Measurements from ENCODE around the gene NACC2. TPM values are rescaled to one million over a fixed set of nuclear protein-coding genes. Genes with fewer than 3 reads are reported as not detected.

Gene NACC2
- total and polyA plus RNA-seq, 4 donors: 22.9 to 53.4 (median 32.1) TPM

- Histone ChIP-seq H3K27me3 (ENCODE audit: control insufficient read depth, insufficient read depth, low read length) (no peaks in the 10 kb centered on the region), H3K4me3 (ENCODE audit: low read depth, low read length) (no peak overlapping the region), H3K27ac (ENCODE audit: low read depth, low read length) (no peak overlapping the region), H3K9me3 (ENCODE audit: control insufficient read depth, insufficient read depth, low read length) (no peaks in the 10 kb centered on the region), H3K36me3 (ENCODE audit: control insufficient read depth, insufficient read depth, low read length) (peaks cover 77% of the 10 kb centered on the region), H3K4me1 (ENCODE audit: control insufficient read depth, insufficient read depth, low read length) (peaks cover 22% of the 10 kb centered on the region)
- no peak for DNase-seq (ENCODE audit: low read depth in 4 of 6, low spot score in 6 of 6)
- 53% methylated on average over 18 of the region's 23 CpGs for WGBS (ENCODE audit: insufficient coverage)
These were observed 76.6 kb downstream of the NACC2 start for GRCh38 chr9:136018257-136019031.

DNA sequence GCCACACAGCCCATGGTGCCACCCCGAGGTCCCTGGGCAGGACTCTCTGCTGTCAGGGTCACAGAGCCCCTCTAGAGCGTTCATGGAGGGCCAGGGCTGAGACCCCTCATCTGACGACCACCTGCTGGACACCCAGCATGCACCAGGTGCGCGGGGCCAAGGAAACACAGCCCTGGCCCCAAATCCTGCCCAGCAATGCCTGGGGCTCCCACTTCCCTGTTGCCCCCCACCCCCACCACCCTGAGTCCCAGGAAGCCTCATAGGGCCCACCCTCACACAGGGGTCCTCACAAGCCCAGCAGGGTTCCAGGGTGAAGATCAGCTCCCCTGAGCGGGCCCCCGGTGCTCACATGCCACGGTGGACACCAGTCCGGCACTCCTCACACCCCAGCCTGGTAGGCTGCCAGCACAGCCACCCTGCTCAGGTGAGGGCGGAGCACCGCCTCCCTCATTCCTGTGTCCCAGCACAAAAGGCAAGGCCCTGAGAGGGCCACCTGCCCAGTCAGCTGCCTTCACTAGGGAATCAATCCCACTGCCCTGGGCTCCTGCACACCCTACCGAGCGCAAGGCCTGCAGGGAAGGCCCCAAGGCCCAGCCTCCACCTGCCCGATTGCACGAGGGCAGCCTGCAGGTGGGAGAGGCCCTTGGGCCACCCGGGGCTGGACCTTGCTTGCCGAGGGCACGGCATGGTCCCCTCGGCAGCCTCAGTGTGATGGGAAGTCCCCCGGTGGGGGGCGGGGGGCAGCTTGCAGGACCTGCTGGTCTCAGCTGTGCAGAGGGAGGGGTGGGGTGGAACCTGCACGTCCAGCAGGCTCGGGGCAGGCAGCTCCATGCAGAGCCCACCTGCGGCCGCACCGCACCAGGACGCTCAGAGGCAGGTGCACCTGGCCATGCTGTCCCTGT, 77.5 kb downstream of the NACC2 start:
- Histone ChIP-seq H3K27ac (ENCODE audit: low read depth, low read length) (no peak overlapping the region), H3K9me3 (ENCODE audit: control insufficient read depth, insufficient read depth, low read length) (no peaks in the 10 kb centered on the region), H3K4me1 (ENCODE audit: control insufficient read depth, insufficient read depth, low read length) (peaks cover 30% of the 10 kb centered on the region), H3K4me3 (ENCODE audit: low read depth, low read length) (no peak overlapping the region), H3K27me3 (ENCODE audit: control insufficient read depth, insufficient read depth, low read length) (no peaks in the 10 kb centered on the region), H3K36me3 (ENCODE audit: control insufficient read depth, insufficient read depth, low read length) (peaks cover 81% of the 10 kb centered on the region)
- whole genome bisulfite sequencing (ENCODE audit: insufficient coverage): 83% methylated on average over 21 of the region's 27 CpGs
- DNase-seq (ENCODE audit: low read depth in 4 of 6, low spot score in 6 of 6): no peak

DNA sequence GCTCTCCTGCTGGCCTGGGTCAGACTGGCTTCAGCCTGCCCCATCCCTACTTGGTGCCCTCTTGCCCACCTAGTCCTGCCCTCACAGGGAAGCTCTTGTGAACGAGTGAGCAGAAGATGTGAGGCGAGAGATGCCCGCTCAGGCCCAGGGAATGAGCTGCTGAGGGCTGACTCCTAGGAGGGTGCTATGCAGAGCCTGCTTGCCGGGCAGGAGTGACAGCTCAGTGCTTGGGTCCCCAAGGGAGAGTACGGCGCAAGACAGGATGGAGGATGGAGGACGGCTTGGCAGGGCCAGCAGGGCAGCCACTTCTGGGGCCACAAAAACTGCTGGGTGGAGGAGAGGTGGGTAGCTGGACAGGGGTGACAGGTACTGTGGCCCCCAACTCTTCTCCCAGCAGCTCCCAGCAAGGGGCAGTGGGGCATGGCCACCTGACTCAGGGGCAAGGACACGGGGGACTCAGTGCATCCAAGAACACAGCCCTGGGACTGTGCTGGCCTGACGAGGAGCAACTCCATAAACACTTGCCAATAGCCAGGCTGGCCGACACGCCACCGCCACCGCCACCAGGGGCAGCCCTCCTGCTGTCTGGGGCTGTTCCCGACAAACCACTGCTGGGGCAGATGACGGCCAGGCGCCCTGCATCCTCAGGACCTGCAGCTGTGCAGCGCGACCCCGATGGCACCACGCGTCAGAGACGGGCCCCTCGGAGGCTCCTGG, 78.4 kb downstream of the NACC2 start:
- Histone ChIP-seq H3K4me1 (ENCODE audit: control insufficient read depth, insufficient read depth, low read length) (peaks cover 38% of the 10 kb centered on the region), H3K27ac (ENCODE audit: low read depth, low read length) (no peak overlapping the region), H3K27me3 (ENCODE audit: control insufficient read depth, insufficient read depth, low read length) (no peaks in the 10 kb centered on the region), H3K9me3 (ENCODE audit: control insufficient read depth, insufficient read depth, low read length) (no peaks in the 10 kb centered on the region), H3K36me3 (ENCODE audit: control insufficient read depth, insufficient read depth, low read length) (peaks cover 81% of the 10 kb centered on the region), H3K4me3 (ENCODE audit: low read depth, low read length) (no peak overlapping the region)
- no peak for DNase-seq (ENCODE audit: low read depth in 4 of 6, low spot score in 6 of 6)
- WGBS (ENCODE audit: insufficient coverage): 89% methylated on average over 22 of the region's 23 CpGs

GRCh38 chr9:136015656-136016571, 79.2 kb downstream of the NACC2 start:
- WGBS (ENCODE audit: insufficient coverage): 78% methylated on average over 23 of the region's 28 CpGs
- no peak overlapping the region for H3K27ac ChIP-seq (ENCODE audit: low read depth, low read length)
- no peaks in the 10 kb centered on the region for H3K27me3 ChIP-seq (ENCODE audit: control insufficient read depth, insufficient read depth, low read length)
- H3K9me3 ChIP-seq (ENCODE audit: control insufficient read depth, insufficient read depth, low read length): no peaks in the 10 kb centered on the region
- H3K4me1 ChIP-seq (ENCODE audit: control insufficient read depth, insufficient read depth, low read length): peaks cover 45% of the 10 kb centered on the region
- no peak overlapping the region for H3K4me3 ChIP-seq (ENCODE audit: low read depth, low read length)
- peaks cover 87% of the 10 kb centered on the region for H3K36me3 ChIP-seq (ENCODE audit: control insufficient read depth, insufficient read depth, low read length)
- DNase-seq (ENCODE audit: low read depth in 4 of 6, low spot score in 6 of 6): no peak

DNA sequence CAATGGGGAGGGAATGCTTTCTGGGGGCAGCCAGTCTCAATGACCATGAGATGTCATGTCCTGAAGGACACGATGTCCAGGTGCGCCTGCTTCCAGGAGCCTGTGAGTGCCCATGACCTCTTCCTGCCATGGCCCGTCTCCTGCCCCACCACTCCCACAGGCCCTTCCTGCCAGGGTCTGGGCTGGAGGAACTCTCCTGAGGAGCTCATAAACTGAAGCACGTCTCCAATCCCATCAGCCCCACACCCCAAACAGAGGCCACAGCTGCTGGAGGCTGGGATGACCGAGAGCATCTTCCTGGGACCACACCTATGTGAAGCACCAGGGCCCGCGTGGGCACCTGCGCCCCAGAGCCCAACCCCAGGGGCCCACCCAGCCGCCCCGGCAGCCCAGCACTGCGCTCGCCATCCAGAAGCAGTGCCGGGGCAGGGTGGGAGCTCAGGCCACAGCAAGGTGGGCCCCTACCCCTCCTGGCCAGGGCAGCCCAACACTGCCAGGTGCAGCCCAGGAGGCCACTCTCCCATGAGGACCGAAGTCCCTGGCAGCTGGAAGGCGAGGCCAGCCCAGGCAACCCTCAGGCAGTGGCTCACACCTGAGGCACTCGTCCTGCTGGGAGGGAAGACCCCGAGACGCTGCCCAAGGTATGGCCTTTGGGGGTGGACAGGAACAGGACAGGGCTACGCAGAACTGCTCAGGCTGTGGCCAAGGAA, 80.0 kb downstream of the NACC2 start:
- peaks cover 92% of the 10 kb centered on the region for H3K36me3 ChIP-seq (ENCODE audit: control insufficient read depth, insufficient read depth, low read length)
- WGBS (ENCODE audit: insufficient coverage): 88% methylated on average over 19 of the region's 19 CpGs
- H3K4me3 ChIP-seq (ENCODE audit: low read depth, low read length): no peak overlapping the region
- H3K27me3 ChIP-seq (ENCODE audit: control insufficient read depth, insufficient read depth, low read length): no peaks in the 10 kb centered on the region
- no peak overlapping the region for H3K27ac ChIP-seq (ENCODE audit: low read depth, low read length)
- DNase-seq (ENCODE audit: low read depth in 4 of 6, low spot score in 6 of 6): no peak
- H3K4me1 ChIP-seq (ENCODE audit: control insufficient read depth, insufficient read depth, low read length): peaks cover 54% of the 10 kb centered on the region
- no peaks in the 10 kb centered on the region for H3K9me3 ChIP-seq (ENCODE audit: control insufficient read depth, insufficient read depth, low read length)

DNA sequence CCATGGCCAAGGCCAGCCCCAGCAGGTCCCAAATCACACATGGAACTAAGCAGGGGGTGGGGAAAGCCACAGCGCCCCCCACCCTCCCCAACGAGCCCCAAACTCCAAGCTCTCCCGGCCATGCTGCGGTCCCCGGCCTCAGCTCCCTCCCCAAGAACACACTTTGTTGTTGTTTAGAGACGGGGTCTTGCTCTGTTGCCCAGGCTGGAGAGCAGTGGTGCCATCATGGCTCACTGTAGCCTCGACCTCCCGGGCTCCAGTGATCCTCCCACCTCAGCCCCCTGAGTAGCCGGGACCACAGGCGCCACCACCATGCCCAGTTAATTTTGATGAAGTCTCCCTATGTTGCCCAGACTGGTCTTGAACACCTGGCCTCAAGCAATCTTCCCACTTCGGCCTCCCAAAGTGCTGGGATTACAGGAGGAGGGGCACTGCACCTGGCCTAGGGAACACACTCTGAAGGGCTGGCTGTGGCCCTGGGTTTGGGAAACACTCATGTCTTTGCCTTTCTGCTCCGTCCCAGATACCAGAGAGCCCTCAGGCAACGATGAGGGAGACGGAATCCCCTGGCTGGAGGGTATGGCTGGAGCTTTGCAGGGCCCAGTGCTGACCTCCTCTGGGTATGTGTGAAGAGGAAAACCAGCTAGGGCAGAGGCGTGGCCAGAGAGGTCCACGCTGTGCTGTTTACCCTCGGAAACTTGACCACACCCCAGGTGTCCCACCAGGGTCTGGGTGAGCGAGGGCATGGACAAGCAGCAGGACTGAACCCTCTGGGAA, 80.8 kb downstream of the NACC2 start:
- Histone ChIP-seq H3K4me1 (ENCODE audit: control insufficient read depth, insufficient read depth, low read length) (peaks cover 57% of the 10 kb centered on the region), H3K9me3 (ENCODE audit: control insufficient read depth, insufficient read depth, low read length) (no peaks in the 10 kb centered on the region), H3K36me3 (ENCODE audit: control insufficient read depth, insufficient read depth, low read length) (peaks cover 95% of the 10 kb centered on the region), H3K4me3 (ENCODE audit: low read depth, low read length) (no peak overlapping the region), H3K27ac (ENCODE audit: low read depth, low read length) (no peak overlapping the region), H3K27me3 (ENCODE audit: control insufficient read depth, insufficient read depth, low read length) (no peaks in the 10 kb centered on the region)
- DNase-seq (ENCODE audit: low read depth in 4 of 6, low spot score in 6 of 6): no peak
- 97% methylated on average over 16 of the region's 18 CpGs for WGBS (ENCODE audit: insufficient coverage)

DNA sequence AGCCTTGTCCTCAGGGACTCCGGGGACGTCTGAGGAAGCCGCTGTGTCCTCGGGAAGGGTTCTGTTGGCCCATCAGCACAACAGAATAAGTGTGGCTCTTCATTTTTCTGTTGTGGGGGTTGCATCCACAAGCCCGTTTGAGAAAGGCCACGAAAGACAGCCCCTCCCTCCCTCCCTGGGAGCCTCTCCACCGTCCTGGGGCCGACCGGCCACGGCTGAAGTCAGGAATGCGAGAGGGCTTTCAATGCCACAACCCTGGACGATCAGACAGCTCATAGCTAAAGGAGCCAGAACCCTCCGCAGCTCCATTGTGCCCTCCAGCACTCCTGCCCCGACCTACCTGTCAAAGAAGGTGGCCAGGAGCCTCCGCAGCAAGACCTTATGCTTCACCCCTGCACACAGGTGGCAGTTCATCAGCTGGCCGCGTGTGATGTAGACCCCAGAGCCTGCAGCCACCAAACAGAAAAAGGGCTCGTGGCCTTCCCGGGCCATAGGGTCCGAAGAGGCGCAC, 81.5 kb downstream of the NACC2 start:
- Histone ChIP-seq H3K9me3 (ENCODE audit: control insufficient read depth, insufficient read depth, low read length) (no peaks in the 10 kb centered on the region), H3K4me3 (ENCODE audit: low read depth, low read length) (no peak overlapping the region), H3K27ac (ENCODE audit: low read depth, low read length) (no peak overlapping the region), H3K27me3 (ENCODE audit: control insufficient read depth, insufficient read depth, low read length) (no peaks in the 10 kb centered on the region), H3K36me3 (ENCODE audit: control insufficient read depth, insufficient read depth, low read length) (peaks cover 97% of the 10 kb centered on the region), H3K4me1 (ENCODE audit: control insufficient read depth, insufficient read depth, low read length) (peaks cover 57% of the 10 kb centered on the region)
- 88% methylated on average over 18 of the region's 21 CpGs for WGBS (ENCODE audit: insufficient coverage)
- DNase-seq (ENCODE audit: low read depth in 4 of 6, low spot score in 6 of 6): no peak

GRCh38 chr9:136013116-136013515, 82.0 kb downstream of the NACC2 start:
- Histone ChIP-seq H3K4me3 (ENCODE audit: low read depth, low read length) (no peak overlapping the region), H3K27me3 (ENCODE audit: control insufficient read depth, insufficient read depth, low read length) (no peaks in the 10 kb centered on the region), H3K27ac (ENCODE audit: low read depth, low read length) (no peak overlapping the region), H3K36me3 (ENCODE audit: control insufficient read depth, insufficient read depth, low read length) (peaks cover 97% of the 10 kb centered on the region), H3K9me3 (ENCODE audit: control insufficient read depth, insufficient read depth, low read length) (no peaks in the 10 kb centered on the region), H3K4me1 (ENCODE audit: control insufficient read depth, insufficient read depth, low read length) (peaks cover 60% of the 10 kb centered on the region)
- DNase-seq (ENCODE audit: low read depth in 4 of 6, low spot score in 6 of 6): no peak
- 91% methylated on average over 19 of the region's 22 CpGs for WGBS (ENCODE audit: insufficient coverage)
